Measurements from ENCODE around the gene TRNT1. TPM values are rescaled to one million over a fixed set of nuclear protein-coding genes. Genes with fewer than 3 reads are reported as not detected.

Gene TRNT1
- total RNA-seq, 1 experiment from 2014 or later, result 39.7 TPM

DNA sequence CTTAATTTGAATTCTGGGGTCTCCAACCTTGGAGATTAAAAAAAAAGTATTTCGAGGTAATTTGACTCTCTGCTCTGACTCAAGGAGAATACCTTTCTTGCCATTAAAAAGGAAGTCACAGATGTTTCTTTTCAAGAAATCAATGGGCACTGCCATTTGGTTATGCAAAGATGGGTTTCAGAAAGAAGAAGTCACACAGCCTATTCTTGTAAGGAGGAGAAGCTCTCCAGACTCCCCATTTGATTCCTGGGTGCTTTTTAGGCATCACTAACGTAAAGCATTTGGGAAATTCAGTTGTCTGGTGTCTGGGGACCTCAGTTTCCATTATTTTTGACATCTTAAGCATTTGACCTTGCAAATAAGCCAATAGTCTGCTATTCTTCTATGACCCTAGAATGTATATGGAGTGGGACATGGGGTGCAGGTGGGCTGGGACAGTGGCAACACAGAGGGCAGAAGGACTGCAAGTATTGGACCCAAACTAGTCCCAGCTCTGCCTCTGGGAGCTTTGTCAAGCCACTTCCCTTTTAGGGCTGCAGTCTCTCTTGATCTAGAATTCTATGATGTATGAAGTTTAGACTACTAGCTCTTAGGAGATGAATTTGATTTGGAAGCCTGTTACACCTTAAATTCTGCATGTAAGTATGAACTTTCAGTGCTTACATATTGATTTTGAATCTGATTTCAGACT is 44.4 kb upstream of the TRNT1 start:
- DNase-seq (ENCODE audit: unreplicated experiment), result no peak
- ChIA-PET POLR2A (interaction anchor here (0.9 kb wide), 1 partner anchor 13 kb away, joined by 3 read pairs; no protein-coding TSS in a partner anchor), CTCF (interaction anchor here (0.6 to 1.8 kb wide), 2 partner anchors 8 to 1266 kb away, joined by 3 to 8 read pairs; no protein-coding TSS in a partner anchor)
- intact Hi-C loops (cut with micrococcal nuclease), result no loop called here
- H3K4me1 Mint-ChIP-seq (ENCODE audit: insufficient read depth, unreplicated experiment), result no peaks in the 10 kb centered on the region
- no peaks in the 10 kb centered on the region for H3K9me3 Mint-ChIP-seq (ENCODE audit: unreplicated experiment)
- no TSS peak for BruUV-seq (replicated peaks)
- no peak overlapping the region for H3K27ac Mint-ChIP-seq (ENCODE audit: low read depth, unreplicated experiment)
- peaks cover 21% of the 10 kb centered on the region for H3K27me3 Mint-ChIP-seq (ENCODE audit: insufficient read depth, unreplicated experiment)
- no peak overlapping the region for H3K4me3 Mint-ChIP-seq (ENCODE audit: unreplicated experiment)
- H3K36me3 Mint-ChIP-seq (ENCODE audit: insufficient read depth, unreplicated experiment), result no peaks in the 10 kb centered on the region
- no peak for TF ChIP-seq CTCF (IDR thresholded peaks at IDR 0.05; ENCODE audit: unreplicated experiment)

- Mint-ChIP-seq H3K36me3 (ENCODE audit: insufficient read depth, unreplicated experiment) (no peaks in the 10 kb centered on the region), H3K27ac (ENCODE audit: low read depth, unreplicated experiment) (no peak overlapping the region), H3K4me3 (ENCODE audit: unreplicated experiment) (no peak overlapping the region), H3K27me3 (ENCODE audit: insufficient read depth, unreplicated experiment) (no peaks in the 10 kb centered on the region), H3K4me1 (ENCODE audit: insufficient read depth, unreplicated experiment) (no peaks in the 10 kb centered on the region), H3K9me3 (ENCODE audit: unreplicated experiment) (no peaks in the 10 kb centered on the region)
- CTCF ChIA-PET, result interaction anchor here (0.8 kb wide), 1 partner anchor 13 kb away, joined by 3 read pairs; no protein-coding TSS in a partner anchor
- POLR2A ChIA-PET, result no interaction called here
- DNase-seq (ENCODE audit: unreplicated experiment), result no peak
- intact Hi-C loops (cut with micrococcal nuclease), result no loop called here
- TF ChIP-seq CTCF (IDR thresholded peaks at IDR 0.05; ENCODE audit: unreplicated experiment), result no peak
- BruUV-seq (replicated peaks), result no TSS peak
Observed at GRCh38 chr3:3084890-3085289, 41.9 kb upstream of the TRNT1 start.

DNA sequence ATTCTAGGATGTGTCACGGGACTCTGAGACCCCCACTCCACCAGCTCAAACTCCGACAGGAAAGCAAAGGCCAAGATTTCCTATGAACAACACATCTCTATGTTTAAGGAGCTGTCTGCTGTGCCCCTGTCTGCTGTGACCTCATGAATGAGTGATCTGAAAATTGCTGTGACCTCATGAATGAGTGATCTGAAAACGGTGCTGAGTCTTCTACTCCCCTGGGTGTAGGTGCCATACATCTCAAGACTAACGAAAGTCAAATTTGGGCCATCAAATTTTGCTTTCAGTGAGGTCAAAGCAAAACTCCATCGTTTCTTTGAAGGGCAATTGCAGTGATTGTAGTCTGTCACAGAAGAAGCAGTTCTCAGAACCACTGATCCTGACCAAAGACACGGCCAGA is 41.0 kb upstream of the TRNT1 start:
- CTCF ChIA-PET, result no interaction called here
- POLR2A ChIA-PET, result no interaction called here
- Mint-ChIP-seq H3K27ac (ENCODE audit: low read depth, unreplicated experiment) (no peak overlapping the region), H3K4me1 (ENCODE audit: insufficient read depth, unreplicated experiment) (no peaks in the 10 kb centered on the region), H3K27me3 (ENCODE audit: insufficient read depth, unreplicated experiment) (no peaks in the 10 kb centered on the region), H3K4me3 (ENCODE audit: unreplicated experiment) (no peak overlapping the region), H3K36me3 (ENCODE audit: insufficient read depth, unreplicated experiment) (no peaks in the 10 kb centered on the region), H3K9me3 (ENCODE audit: unreplicated experiment) (no peaks in the 10 kb centered on the region)
- DNase-seq (ENCODE audit: unreplicated experiment), result no peak
- no TSS peak for BruUV-seq (replicated peaks)
- TF ChIP-seq CTCF (IDR thresholded peaks at IDR 0.05; ENCODE audit: unreplicated experiment), result no peak
- intact Hi-C loops (cut with micrococcal nuclease), result no loop called here

DNA sequence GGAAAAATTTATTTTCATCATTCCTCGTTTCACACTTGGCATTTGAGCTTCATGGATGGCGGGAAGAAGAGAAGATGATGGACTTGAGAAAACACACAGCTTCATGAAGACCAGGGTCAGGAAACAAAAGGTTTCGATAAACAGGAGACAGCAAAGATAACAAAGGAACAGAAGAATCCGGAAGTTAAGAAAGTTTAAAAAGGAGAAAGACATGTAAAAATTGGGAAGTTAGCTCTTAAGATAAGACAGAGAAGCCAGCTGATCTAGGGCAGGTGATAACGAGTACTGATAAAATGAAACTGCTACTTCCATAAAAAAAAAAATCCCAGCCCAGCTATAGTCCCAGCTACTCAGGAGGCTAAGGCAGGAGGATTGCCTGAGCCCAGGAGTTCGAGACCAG is 40.5 kb upstream of the TRNT1 start:
- ChIA-PET POLR2A (no interaction called here), CTCF (no interaction called here)
- H3K9me3 Mint-ChIP-seq (ENCODE audit: unreplicated experiment), result no peaks in the 10 kb centered on the region
- no TSS peak for BruUV-seq (replicated peaks)
- no peaks in the 10 kb centered on the region for H3K4me1 Mint-ChIP-seq (ENCODE audit: insufficient read depth, unreplicated experiment)
- no peak overlapping the region for H3K27ac Mint-ChIP-seq (ENCODE audit: low read depth, unreplicated experiment)
- no peak for DNase-seq (ENCODE audit: unreplicated experiment)
- no peak overlapping the region for H3K4me3 Mint-ChIP-seq (ENCODE audit: unreplicated experiment)
- no peaks in the 10 kb centered on the region for H3K36me3 Mint-ChIP-seq (ENCODE audit: insufficient read depth, unreplicated experiment)
- H3K27me3 Mint-ChIP-seq (ENCODE audit: insufficient read depth, unreplicated experiment), result no peaks in the 10 kb centered on the region
- intact Hi-C loops (cut with micrococcal nuclease), result no loop called here
- no peak for TF ChIP-seq CTCF (IDR thresholded peaks at IDR 0.05; ENCODE audit: unreplicated experiment)

All from MCF 10A (cell line).